HFFc6 (cell line): ENCODE results near the gene BCAS3. TPM values are rescaled to one million over a fixed set of nuclear protein-coding genes. Genes with fewer than 3 reads are reported as not detected.

Source experiments
- DNase-seq: peaks from one replicate; pipeline ENCODE4 v3.0.0-alpha.2; 2018
- H3K27ac Mint-ChIP-seq: 2 replicates; pipeline ENCODE4 v1.8.0; 2020; ENCODE audit warnings: mild to moderate bottlenecking, mixed read lengths
- H3K27me3 Mint-ChIP-seq: 2 replicates; pipeline ENCODE4 v1.8.0; 2021; ENCODE audit warnings: mild to moderate bottlenecking, moderate library complexity, mixed read lengths; ENCODE audit not compliant: insufficient read depth
- H3K36me3 Mint-ChIP-seq: 2 replicates; pipeline ENCODE4 v1.8.0; 2021; ENCODE audit warnings: low read depth, mixed read lengths
- H3K4me1 Mint-ChIP-seq: 2 replicates; pipeline ENCODE4 v1.8.0; 2020; ENCODE audit warnings: low read depth, mixed read lengths
- H3K4me3 Mint-ChIP-seq: 2 replicates; pipeline ENCODE4 v1.8.0; 2020; ENCODE audit warnings: mild to moderate bottlenecking, moderate library complexity, mixed read lengths
- H3K9me3 Mint-ChIP-seq: 2 replicates; pipeline ENCODE4 v1.8.0; 2020; ENCODE audit warnings: mild to moderate bottlenecking, mixed read lengths
- CTCF ChIP-seq: fragments of 200-600 bp; sonication (generic); IDR thresholded peaks from 2 replicates; pipeline ENCODE4 v1.5.0; 2021; ENCODE audit warnings: antibody characterized with exemption, mild to moderate bottlenecking
- total RNA-seq, 6 experiments: library from RNA; stranded (reverse); fragmentation: NEBNext Ultra II Directional; extraction: Animal tissue kit (Norgen Biotek cat#: 25700); gene quantifications; 2 replicates in 1 of 6; 3 replicates in 5 of 6; pipeline ENCODE4 v1.2.3, GENCODE V29; 2021

The BCAS3 gene
- total RNA-seq, 6 experiments from 2014 or later = 9.8 to 13.8 (median 12.0) TPM

GRCh38 chr17:60823515-60823914, 145.9 kb downstream of the BCAS3 start:
- peaks cover 6% of the 10 kb centered on the region; the same call in 1 of the 2 replicates for H3K4me1 Mint-ChIP-seq
- DNase-seq = no peak
- no peaks in the 10 kb centered on the region for H3K9me3 Mint-ChIP-seq
- H3K27me3 Mint-ChIP-seq = no peaks in the 10 kb centered on the region; the same call in 1 of the 2 replicates
- no peak overlapping the region for H3K4me3 Mint-ChIP-seq
- no peak for TF ChIP-seq CTCF
- H3K36me3 Mint-ChIP-seq = no peaks in the 10 kb centered on the region
- no peak overlapping the region for H3K27ac Mint-ChIP-seq

GRCh38 chr17:60825351-60825750, 147.7 kb downstream of the BCAS3 start:
- no peaks in the 10 kb centered on the region for H3K9me3 Mint-ChIP-seq
- H3K4me1 Mint-ChIP-seq = no peaks in the 10 kb centered on the region
- H3K27me3 Mint-ChIP-seq = no peaks in the 10 kb centered on the region; the same call in 1 of the 2 replicates
- no peak overlapping the region for H3K4me3 Mint-ChIP-seq
- H3K27ac Mint-ChIP-seq = no peak overlapping the region
- no peak for DNase-seq
- no peaks in the 10 kb centered on the region for H3K36me3 Mint-ChIP-seq
- no peak for TF ChIP-seq CTCF

GRCh38 chr17:60827943-60828342, 150.3 kb downstream of the BCAS3 start:
- no peaks in the 10 kb centered on the region for H3K36me3 Mint-ChIP-seq

GRCh38 chr17:60832151-60832585, 154.5 kb downstream of the BCAS3 start:
- no peak for DNase-seq
- Mint-ChIP-seq H3K4me3 (no peak overlapping the region), H3K9me3 (no peaks in the 10 kb centered on the region)

More at GRCh38 chr17:60827943-60828342, 150.3 kb downstream of the BCAS3 start:
- H3K27ac Mint-ChIP-seq = no peak overlapping the region
- H3K27me3 Mint-ChIP-seq = no peaks in the 10 kb centered on the region; the same call in 1 of the 2 replicates
- no peaks in the 10 kb centered on the region for H3K9me3 Mint-ChIP-seq
- no peak overlapping the region for H3K4me3 Mint-ChIP-seq
- no peak for TF ChIP-seq CTCF
- H3K4me1 Mint-ChIP-seq = no peaks in the 10 kb centered on the region
- no peak for DNase-seq

GRCh38 chr17:60832631-60833030, 155.0 kb downstream of the BCAS3 start:
- no peaks in the 10 kb centered on the region for H3K36me3 Mint-ChIP-seq
- no peak for DNase-seq
- no peaks in the 10 kb centered on the region for H3K4me1 Mint-ChIP-seq
- H3K4me3 Mint-ChIP-seq = no peak overlapping the region
- no peak overlapping the region for H3K27ac Mint-ChIP-seq
- no peak for TF ChIP-seq CTCF
- no peaks in the 10 kb centered on the region for H3K27me3 Mint-ChIP-seq
- no peaks in the 10 kb centered on the region for H3K9me3 Mint-ChIP-seq

More at GRCh38 chr17:60832151-60832585, 154.5 kb downstream of the BCAS3 start:
- Mint-ChIP-seq H3K27me3 (no peaks in the 10 kb centered on the region), H3K36me3 (no peaks in the 10 kb centered on the region), H3K4me1 (no peaks in the 10 kb centered on the region), H3K27ac (no peak overlapping the region)
- no peak for TF ChIP-seq CTCF

- DNase-seq = no peak
- Mint-ChIP-seq H3K27ac (no peak overlapping the region), H3K4me1 (peaks cover 2% of the 10 kb centered on the region; the same call in 1 of the 2 replicates), H3K27me3 (no peaks in the 10 kb centered on the region), H3K36me3 (no peaks in the 10 kb centered on the region), H3K9me3 (no peaks in the 10 kb centered on the region), H3K4me3 (no peak overlapping the region)
- TF ChIP-seq CTCF = no peak
Measured at GRCh38 chr17:60840456-60840855, 162.8 kb downstream of the BCAS3 start.
